Mesendoderm (in vitro differentiated cells): Measurements from ENCODE around the gene PILRB. TPM values are rescaled to one million over a fixed set of nuclear protein-coding genes. Genes with fewer than 3 reads are reported as not detected.

ENCODE experiments used
- small RNA-seq: library from polyadenylated mRNA; stranded (forward); fragments of <200 nt; extraction: miRNeasy Mini kit (QIAGEN cat#:217004); gene quantifications from one replicate; pipeline ENCODE3, GENCODE V24; 2013; ENCODE audit not compliant: insufficient read depth

PILRB gene

Small RNAs within 50 kb of the gene (small RNA-seq; reads per million reads assigned to genes)
- gene RF00019, result not detected
